ENCODE measurements around the gene FYN. TPM values are rescaled to one million over a fixed set of nuclear protein-coding genes. Genes with fewer than 3 reads are reported as not detected.
A peak's percentile ranks its signal among the peaks of the same experiment; 100 is the strongest.

FYN gene
- total RNA-seq, 1 donor, result 91.9 TPM

DNA sequence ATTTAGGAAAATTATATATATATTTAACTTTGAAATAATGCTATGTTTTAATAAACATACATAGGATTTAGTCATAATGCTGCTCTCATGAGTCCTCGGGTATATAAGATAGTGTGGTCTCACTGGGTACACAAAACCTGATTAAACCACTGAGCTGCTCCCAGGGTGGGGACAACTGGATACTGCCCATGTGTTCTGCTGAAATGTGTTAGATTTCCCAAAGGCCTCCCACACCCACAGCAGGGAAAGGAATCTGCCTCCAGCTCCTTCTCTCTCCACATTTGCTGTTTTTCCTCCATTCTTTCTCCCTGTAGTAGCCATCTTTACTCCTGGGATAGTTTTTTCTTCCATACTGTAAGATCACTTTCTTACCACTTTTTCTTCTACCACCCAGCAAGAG is 198.4 kb downstream of the FYN start:
- TF ChIP-seq, protein P1, sequence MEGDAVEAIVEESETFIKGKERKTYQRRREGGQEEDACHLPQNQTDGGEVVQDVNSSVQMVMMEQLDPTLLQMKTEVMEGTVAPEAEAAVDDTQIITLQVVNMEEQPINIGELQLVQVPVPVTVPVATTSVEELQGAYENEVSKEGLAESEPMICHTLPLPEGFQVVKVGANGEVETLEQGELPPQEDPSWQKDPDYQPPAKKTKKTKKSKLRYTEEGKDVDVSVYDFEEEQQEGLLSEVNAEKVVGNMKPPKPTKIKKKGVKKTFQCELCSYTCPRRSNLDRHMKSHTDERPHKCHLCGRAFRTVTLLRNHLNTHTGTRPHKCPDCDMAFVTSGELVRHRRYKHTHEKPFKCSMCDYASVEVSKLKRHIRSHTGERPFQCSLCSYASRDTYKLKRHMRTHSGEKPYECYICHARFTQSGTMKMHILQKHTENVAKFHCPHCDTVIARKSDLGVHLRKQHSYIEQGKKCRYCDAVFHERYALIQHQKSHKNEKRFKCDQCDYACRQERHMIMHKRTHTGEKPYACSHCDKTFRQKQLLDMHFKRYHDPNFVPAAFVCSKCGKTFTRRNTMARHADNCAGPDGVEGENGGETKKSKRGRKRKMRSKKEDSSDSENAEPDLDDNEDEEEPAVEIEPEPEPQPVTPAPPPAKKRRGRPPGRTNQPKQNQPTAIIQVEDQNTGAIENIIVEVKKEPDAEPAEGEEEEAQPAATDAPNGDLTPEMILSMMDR (IDR thresholded peaks at IDR 0.05; ENCODE audit: insufficient read depth, low read length), result no peak
- H3K4me3 ChIP-seq (ENCODE audit: low read depth, low read length), result no peak overlapping the region
- no peak for DNase-seq (ENCODE audit: low read depth)

DNA sequence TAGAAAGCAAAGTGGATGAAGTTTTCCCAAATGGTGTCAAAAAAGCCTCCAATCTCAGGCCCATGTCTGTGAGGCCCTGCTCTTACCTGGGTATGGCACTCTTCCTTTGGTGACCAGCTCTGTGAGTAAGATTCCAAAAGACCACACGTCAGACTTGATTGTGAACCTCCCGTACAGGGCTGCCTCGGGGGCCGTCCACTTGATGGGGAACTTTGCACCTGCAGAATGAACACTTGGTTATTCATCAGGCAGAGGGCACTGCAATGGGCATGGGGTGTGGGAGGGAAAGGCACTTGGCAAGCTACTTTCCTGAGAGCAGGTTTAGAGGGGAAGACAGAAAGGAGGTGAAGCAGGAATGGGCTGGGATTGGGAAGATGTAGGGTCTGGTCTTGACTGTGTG is 198.8 kb downstream of the FYN start:
- no peak for DNase-seq (ENCODE audit: low read depth)
- no peak overlapping the region for H3K4me3 ChIP-seq (ENCODE audit: low read depth, low read length)
- TF ChIP-seq, protein P1 (IDR thresholded peaks at IDR 0.05; ENCODE audit: insufficient read depth, low read length), result no peak

DNA sequence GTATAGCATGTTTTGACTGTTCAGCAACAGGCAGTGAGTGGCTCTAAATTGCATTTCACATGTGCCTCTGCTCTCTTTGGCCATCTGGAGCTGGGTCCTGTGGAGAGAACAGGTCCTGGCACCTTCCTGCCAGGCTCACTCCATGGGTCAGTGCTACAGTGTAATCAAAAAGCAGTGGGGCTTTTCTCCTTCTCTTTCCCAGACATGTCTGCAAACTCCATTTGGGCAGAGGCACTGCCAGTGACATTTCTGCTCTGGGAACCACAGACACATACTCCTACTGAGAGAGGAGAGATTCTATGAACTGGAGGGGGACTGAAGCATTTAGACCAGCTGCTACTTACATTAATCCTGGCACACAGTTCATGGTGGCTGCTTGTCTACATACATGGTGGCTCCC is 199.3 kb downstream of the FYN start:
- DNase-seq (ENCODE audit: low read depth), result no peak
- no peak overlapping the region for H3K4me3 ChIP-seq (ENCODE audit: low read depth, low read length)
- TF ChIP-seq, protein P1 (IDR thresholded peaks at IDR 0.05; ENCODE audit: insufficient read depth, low read length), result no peak

DNA sequence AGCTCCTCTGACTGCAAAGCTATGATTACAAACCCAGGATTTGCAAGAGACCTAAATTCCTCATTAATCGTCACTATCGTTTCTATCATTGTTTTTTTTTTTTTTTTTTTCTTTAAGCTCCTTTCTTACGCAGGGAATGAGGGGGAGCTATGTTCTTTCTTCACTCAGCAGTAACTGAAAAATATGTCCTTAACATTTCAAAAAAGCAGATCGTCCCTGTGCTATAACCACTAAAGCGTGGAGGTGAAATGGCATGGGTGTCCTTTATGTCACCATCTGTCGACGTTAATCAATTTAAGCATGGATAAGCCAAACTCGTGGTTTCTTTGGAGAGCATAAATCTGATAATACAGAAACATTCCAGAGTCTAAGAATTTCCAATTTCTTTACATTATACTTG is 199.7 kb downstream of the FYN start:
- no peak overlapping the region for H3K4me3 ChIP-seq (ENCODE audit: low read depth, low read length)
- TF ChIP-seq, protein P1 (IDR thresholded peaks at IDR 0.05; ENCODE audit: insufficient read depth, low read length), result no peak
- DNase-seq (ENCODE audit: low read depth), result no peak

DNA sequence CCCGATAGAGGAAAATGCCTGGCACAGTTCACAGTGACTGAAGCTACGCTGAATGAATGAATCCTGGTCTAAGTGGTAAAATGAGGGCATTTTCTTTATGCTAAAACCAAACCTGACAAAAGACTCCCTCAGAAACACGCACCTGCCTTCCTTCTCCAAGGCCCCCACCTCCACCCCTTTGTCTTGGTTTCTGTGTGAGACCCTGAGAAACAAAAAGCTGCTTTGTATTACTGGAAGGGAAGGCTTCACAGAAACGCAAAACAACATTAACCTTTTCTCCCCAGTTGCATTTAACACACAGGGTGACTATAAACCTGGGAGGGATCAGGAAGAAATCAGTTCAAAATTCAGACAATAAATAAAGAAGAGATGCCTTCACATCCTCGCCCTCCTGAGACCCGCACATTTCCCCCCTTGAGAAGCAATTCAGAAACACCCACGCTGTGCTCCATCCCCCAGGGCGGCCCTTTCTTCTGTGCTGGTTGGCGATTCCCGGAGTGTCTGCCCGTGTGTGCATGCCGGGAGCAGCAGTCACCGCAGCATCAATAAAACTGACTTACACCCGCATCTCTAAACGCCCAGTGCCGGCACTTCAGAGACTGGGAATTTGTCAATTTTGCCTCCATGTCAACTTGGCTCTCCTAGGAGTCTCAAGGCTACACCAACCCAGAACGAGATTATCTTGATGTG is 200.3 kb downstream of the FYN start:
- TF ChIP-seq, protein P1 (IDR thresholded peaks at IDR 0.05; ENCODE audit: insufficient read depth, low read length), result no peak
- no peak for DNase-seq (ENCODE audit: low read depth)
- no peak overlapping the region for H3K4me3 ChIP-seq (ENCODE audit: low read depth, low read length)

DNA sequence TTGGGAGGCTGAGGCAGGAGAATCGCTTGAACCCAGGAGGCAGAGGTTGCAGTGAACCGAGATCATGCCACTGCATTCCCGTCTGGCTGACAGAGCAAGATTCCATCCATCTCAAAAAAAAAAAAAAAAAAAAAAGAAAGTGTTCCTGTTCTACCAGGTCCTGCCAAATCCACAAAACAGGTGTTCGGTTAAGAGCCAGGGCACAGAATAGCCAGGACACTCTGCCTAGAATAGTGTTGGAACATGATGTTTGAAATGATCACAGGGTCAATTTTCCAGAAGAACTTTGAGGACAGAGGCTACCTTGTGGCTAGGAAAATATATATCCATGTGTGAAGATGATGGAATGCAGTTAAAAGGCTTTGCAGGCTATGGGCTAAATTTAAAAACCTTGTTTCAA is 203.9 kb downstream of the FYN start:
- TF ChIP-seq, protein P1 (IDR thresholded peaks at IDR 0.05; ENCODE audit: insufficient read depth, low read length), result no peak
- no peak overlapping the region for H3K4me3 ChIP-seq (ENCODE audit: low read depth, low read length)
- DNase-seq (ENCODE audit: low read depth), result no peak

DNA sequence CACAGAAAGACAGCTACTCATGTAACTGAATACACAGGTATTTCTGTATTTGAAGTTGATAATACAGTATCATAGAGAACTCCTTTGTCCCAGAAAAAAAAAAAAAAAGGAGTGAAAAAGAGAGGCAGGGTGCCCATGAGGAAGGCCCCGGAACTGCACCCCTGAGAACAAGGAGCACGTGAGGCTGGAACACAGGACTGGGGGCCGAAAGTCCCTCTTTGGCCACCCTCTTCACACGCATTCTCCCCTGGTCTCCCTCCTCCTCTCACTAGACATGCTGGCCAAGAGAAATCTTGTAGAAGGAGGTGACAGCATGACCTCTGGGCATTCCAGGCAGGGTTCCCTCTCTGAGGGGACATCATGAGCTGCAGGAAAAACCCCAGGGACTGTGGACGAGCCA is 204.8 kb downstream of the FYN start:
- H3K4me3 ChIP-seq (ENCODE audit: low read depth, low read length), result no peak overlapping the region
- TF ChIP-seq, protein P1 (IDR thresholded peaks at IDR 0.05; ENCODE audit: insufficient read depth, low read length), result peak; percentile 52
- no peak for DNase-seq (ENCODE audit: low read depth)

Measured in fibroblast of the aortic adventitia (primary cell).